ENCODE measurements around the gene MTO1.

- TF ChIP-seq POLR2A (IDR thresholded peaks at IDR 0.05) (peak in 1 of 2 donors; percentile 61), CTCF (IDR thresholded peaks at IDR 0.05) (no peak)
Observed at GRCh38 chr6:73452107-73452461, 9.5 kb upstream of the MTO1 start, which contains the start of gene CGAS.
